Measurements from ENCODE around the gene ITPRIPL2. TPM values are rescaled to one million over a fixed set of nuclear protein-coding genes. Genes with fewer than 3 reads are reported as not detected.

ITPRIPL2 gene
- total and polyA plus RNA-seq, 12 donors = 7.7 to 121 (median 53.6) TPM

DNA sequence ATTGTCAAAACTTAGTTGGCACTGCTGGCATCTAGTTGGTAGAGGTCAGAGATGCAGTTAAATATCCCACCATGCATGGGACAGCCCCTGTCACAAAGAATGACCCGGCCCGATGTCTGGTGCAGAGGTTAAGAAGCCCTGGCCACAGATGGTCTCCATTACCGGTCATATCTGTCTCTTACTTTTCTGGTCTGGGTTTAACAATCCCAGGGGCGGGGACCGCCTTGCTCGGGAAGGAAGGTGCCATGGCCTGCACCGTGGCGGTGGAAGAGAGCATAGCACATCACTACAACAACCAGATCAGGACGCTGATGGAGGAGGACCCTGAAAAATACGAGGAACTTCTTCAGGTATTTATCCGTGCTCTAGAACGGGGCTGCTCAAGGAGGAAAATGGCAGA, 38.3 kb upstream of the ITPRIPL2 start:
- DNase-seq = peak in 1 of 7 donors; percentile 36
- no peak overlapping the region for H3K27ac ChIP-seq
- H3K4me3 ChIP-seq = no peak overlapping the region
- no peaks in the 10 kb centered on the region for H3K27me3 ChIP-seq
- H3K9me3 ChIP-seq (replicated peaks in 1 of 3) = no peaks in the 10 kb centered on the region
- WGBS, 4 donors = 93 to 96% (median 95%) methylated on average over 12 of the region's 12 CpGs
- intact Hi-C loops (cut with DNase I) = loop anchor here in 1 of 2 donors (10.0 kb wide), 1 partner anchor 91 kb away; the partner anchor contains the start of gene TMC7
- H3K36me3 ChIP-seq (replicated peaks in 1 of 2) = peaks cover 0 to 55% of the 10 kb centered on the region in 2 donors
- H3K4me1 ChIP-seq (replicated peaks in 1 of 2) = no peaks in the 10 kb centered on the region
- TF ChIP-seq, protein P1, sequence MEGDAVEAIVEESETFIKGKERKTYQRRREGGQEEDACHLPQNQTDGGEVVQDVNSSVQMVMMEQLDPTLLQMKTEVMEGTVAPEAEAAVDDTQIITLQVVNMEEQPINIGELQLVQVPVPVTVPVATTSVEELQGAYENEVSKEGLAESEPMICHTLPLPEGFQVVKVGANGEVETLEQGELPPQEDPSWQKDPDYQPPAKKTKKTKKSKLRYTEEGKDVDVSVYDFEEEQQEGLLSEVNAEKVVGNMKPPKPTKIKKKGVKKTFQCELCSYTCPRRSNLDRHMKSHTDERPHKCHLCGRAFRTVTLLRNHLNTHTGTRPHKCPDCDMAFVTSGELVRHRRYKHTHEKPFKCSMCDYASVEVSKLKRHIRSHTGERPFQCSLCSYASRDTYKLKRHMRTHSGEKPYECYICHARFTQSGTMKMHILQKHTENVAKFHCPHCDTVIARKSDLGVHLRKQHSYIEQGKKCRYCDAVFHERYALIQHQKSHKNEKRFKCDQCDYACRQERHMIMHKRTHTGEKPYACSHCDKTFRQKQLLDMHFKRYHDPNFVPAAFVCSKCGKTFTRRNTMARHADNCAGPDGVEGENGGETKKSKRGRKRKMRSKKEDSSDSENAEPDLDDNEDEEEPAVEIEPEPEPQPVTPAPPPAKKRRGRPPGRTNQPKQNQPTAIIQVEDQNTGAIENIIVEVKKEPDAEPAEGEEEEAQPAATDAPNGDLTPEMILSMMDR (IDR thresholded peaks at IDR 0.05) = no peak
- no peak for TF ChIP-seq POLR2A (IDR thresholded peaks at IDR 0.05)

DNA sequence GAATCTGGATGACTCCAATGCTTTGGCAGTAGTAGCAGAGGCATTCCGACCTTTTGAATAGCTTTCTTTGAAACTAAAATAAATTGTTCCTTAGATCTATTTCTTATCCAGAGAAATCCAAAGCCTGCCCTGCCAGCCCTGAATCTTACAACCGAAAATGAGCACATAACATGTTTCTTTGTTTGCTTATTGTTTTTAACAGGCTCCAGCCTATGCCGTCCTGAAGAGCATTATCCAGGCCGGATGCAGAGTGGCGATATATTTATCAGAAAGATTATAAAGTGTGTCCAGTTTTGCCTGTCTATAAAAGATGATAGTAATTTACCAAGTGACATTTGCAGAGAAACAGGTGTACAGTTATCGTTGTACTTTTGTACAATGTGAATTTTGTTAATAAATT, 35.9 kb upstream of the ITPRIPL2 start:
- Histone ChIP-seq H3K27me3 (no peaks in the 10 kb centered on the region), H3K36me3 (replicated peaks in 1 of 2) (peaks cover 0 to 49% of the 10 kb centered on the region in 2 donors), H3K27ac (no peak overlapping the region), H3K4me3 (no peak overlapping the region), H3K9me3 (replicated peaks in 1 of 3) (no peaks in the 10 kb centered on the region), H3K4me1 (replicated peaks in 1 of 2) (no peaks in the 10 kb centered on the region)
- WGBS, 4 donors = 77 to 86% (median 82%) methylated on average over 6 of the region's 6 CpGs
- DNase-seq = no peak
- TF ChIP-seq, protein P1 (IDR thresholded peaks at IDR 0.05) = no peak
- TF ChIP-seq POLR2A (IDR thresholded peaks at IDR 0.05) = no peak
- intact Hi-C loops (cut with DNase I) = loop anchor here in 1 of 2 donors (10.0 kb wide), 1 partner anchor 93 kb away; the partner anchor contains the start of gene TMC7

DNA sequence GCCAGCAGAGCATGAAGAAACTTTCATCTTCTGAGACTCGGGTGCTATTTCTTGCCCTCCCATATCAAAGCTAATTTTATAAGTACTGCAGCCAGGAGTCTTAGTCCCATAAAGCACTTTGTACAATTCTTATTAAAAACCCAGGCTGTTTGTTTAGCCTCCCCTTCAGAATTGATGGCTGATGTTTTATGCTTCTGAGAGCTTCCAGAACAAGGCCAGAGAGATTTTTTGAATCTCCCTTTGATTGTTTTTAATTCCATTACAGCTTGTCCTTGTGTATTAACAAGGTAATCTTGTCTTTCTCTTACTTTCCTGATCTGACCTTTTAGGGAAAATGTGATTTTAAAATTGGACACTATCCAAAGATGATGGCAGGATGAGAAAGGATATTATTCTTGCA, 30.1 kb upstream of the ITPRIPL2 start:
- peaks cover 0 to 6% of the 10 kb centered on the region in 2 donors for H3K36me3 ChIP-seq (replicated peaks in 1 of 2)
- no peaks in the 10 kb centered on the region for H3K9me3 ChIP-seq (replicated peaks in 1 of 3)
- no peak overlapping the region for H3K27ac ChIP-seq
- TF ChIP-seq POLR2A (IDR thresholded peaks at IDR 0.05) = no peak
- TF ChIP-seq, protein P1 (IDR thresholded peaks at IDR 0.05) = no peak
- H3K4me1 ChIP-seq (replicated peaks in 1 of 2) = peaks cover 9 to 14% of the 10 kb centered on the region in 2 donors
- intact Hi-C loops (cut with DNase I) = loop anchor here in 1 of 2 donors (10.0 kb wide), 1 partner anchor 421 kb away; no protein-coding TSS in a partner anchor
- no peak overlapping the region for H3K4me3 ChIP-seq
- WGBS, 4 donors = 48 to 70% (median 57%) methylated on average over 1 of the region's 1 CpG
- no peak for DNase-seq
- no peaks in the 10 kb centered on the region for H3K27me3 ChIP-seq

DNA sequence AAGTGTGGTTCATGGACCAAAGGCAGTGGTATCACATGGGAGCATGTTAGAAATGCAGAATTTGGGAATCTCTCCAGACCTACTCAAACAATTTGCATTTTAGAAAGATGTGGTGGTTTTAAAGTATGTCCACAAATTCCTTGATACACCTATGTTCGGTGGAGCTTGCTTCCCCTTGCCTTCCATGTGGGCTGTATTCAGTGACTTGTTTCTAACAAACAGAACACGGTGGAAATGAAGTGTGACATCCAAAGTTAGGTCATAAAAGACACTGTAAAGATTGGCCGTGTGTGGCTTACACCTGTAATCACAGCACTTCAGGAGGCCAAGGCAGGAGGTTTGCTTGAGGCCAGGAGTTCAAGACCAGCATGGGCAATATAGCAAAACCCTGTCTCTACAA, 29.6 kb upstream of the ITPRIPL2 start:
- intact Hi-C loops (cut with DNase I) = loop anchor here in 1 of 2 donors (10.0 kb wide), 1 partner anchor 421 kb away; no protein-coding TSS in a partner anchor
- WGBS, 4 donors = 81 to 88% (median 84%) methylated on average over 3 of the region's 3 CpGs
- no peak for TF ChIP-seq POLR2A (IDR thresholded peaks at IDR 0.05)
- TF ChIP-seq, protein P1 (IDR thresholded peaks at IDR 0.05) = no peak

More for the DNA sequence above, 29.6 kb upstream of the ITPRIPL2 start:
- no peaks in the 10 kb centered on the region for H3K27me3 ChIP-seq
- peaks cover 0 to 1% of the 10 kb centered on the region in 2 donors for H3K36me3 ChIP-seq (replicated peaks in 1 of 2)
- H3K27ac ChIP-seq = no peak overlapping the region
- peak in 1 of 7 donors; percentile 37 for DNase-seq
- peaks cover 9 to 14% of the 10 kb centered on the region in 2 donors for H3K4me1 ChIP-seq (replicated peaks in 1 of 2)
- H3K9me3 ChIP-seq (replicated peaks in 1 of 3) = no peaks in the 10 kb centered on the region
- H3K4me3 ChIP-seq = no peak overlapping the region
